OCI-LY7 (cell line): ENCODE results near the gene KRT38. TPM values are rescaled to one million over a fixed set of nuclear protein-coding genes. Genes with fewer than 3 reads are reported as not detected.

Experiments used
- BruUV-seq: library from RNA; stranded (reverse); fragments of 400-500 nt; replicated peaks from 2 replicates; lab custom pipeline; 2021; lab: Mats Ljungman, UMichigan
- CTCF ChIA-PET: fragments of 300-600 bp; sonication (Branson Sonifier 250); formaldehyde crosslinking; loops from one replicate; lab custom pipeline; 2022; ENCODE audit warnings: antibody characterized with exemption; ENCODE audit not compliant: unreplicated experiment; lab: Charles Lee
- POLR2A ChIA-PET: fragments of 300-600 bp; sonication (Branson Sonifier 250); formaldehyde crosslinking; loops from one replicate; lab custom pipeline; 2022; ENCODE audit warnings: antibody characterized with exemption; lab: Charles Lee
- DNase-seq: peaks from one replicate; pipeline ENCODE4 v3.0.0-alpha.2; 2015; ENCODE audit warnings: low spot score
- H2AFZ ChIP-seq: fragments of 200-600 bp; sonication (generic), shearing (Covaris generic); 2 replicates; pipeline ENCODE4 v1.6.1; 2014; ENCODE audit warnings: mild to moderate bottlenecking, antibody characterized with exemption, low read length, moderate library complexity
- H3K27ac ChIP-seq: fragments of 200-600 bp; sonication (generic); 2 replicates; pipeline ENCODE4 v1.5.1; 2014; ENCODE audit warnings: mixed run types, low read depth, mild to moderate bottlenecking, moderate library complexity, low read length, inconsistent platforms; ENCODE audit not compliant: poor library complexity, severe bottlenecking
- H3K36me3 ChIP-seq: fragments of 200-600 bp; sonication (generic); 2 replicates; pipeline ENCODE4 v1.6.1; 2014; ENCODE audit warnings: mild to moderate bottlenecking, antibody characterized with exemption, low read length, moderate library complexity, mixed read lengths; ENCODE audit not compliant: insufficient read depth
- H3K4me1 ChIP-seq: fragments of 200-600 bp; sonication (generic); 2 replicates; pipeline ENCODE4 v1.5.1; 2014; ENCODE audit warnings: mild to moderate bottlenecking, low read length; ENCODE audit not compliant: insufficient read depth, poor library complexity, severe bottlenecking
- H3K4me2 ChIP-seq: fragments of 200-600 bp; sonication (generic); 2 replicates; pipeline ENCODE4 v1.6.1; 2014; ENCODE audit warnings: mild to moderate bottlenecking, low read length
- H3K4me3 ChIP-seq: fragments of 200-600 bp; sonication (generic); 2 replicates; pipeline ENCODE4 v1.5.1; 2014; ENCODE audit warnings: mild to moderate bottlenecking, low read depth, low read length; ENCODE audit not compliant: poor library complexity, severe bottlenecking
- H3K79me2 ChIP-seq: fragments of 200-600 bp; sonication (generic); 2 replicates; pipeline ENCODE4 v1.6.1; 2016; ENCODE audit warnings: low read depth, mild to moderate bottlenecking, low read length, moderate library complexity, mixed read lengths; ENCODE audit not compliant: insufficient read depth
- H3K9me2 ChIP-seq: fragments of 200-600 bp; sonication (generic); 2 replicates; pipeline ENCODE4 v1.6.1; 2016; ENCODE audit warnings: mild to moderate bottlenecking, low read length, mixed read lengths; ENCODE audit not compliant: insufficient read depth
- H3K9me3 ChIP-seq: fragments of 200-600 bp; sonication (generic); 2 replicates; pipeline ENCODE4 v1.6.1; 2014; ENCODE audit warnings: mild to moderate bottlenecking, mixed run types, low read length, mixed read lengths
- H4K20me1 ChIP-seq: fragments of 200-600 bp; sonication (generic); 2 replicates; pipeline ENCODE4 v1.6.1; 2014; ENCODE audit warnings: mild to moderate bottlenecking, antibody characterized with exemption, low read length, moderate library complexity, mixed read lengths; ENCODE audit not compliant: insufficient read depth
- CTCF ChIP-seq: fragments of 200-600 bp; sonication (generic); conservative IDR thresholded peaks from 2 replicates; pipeline ENCODE4 v1.5.1; 2014; ENCODE audit warnings: mild to moderate bottlenecking, antibody characterized with exemption, low read length, moderate library complexity, mixed read lengths
- EZH2phosphoT487 ChIP-seq: fragments of 200-600 bp; sonication (generic); IDR thresholded peaks from 2 replicates; pipeline ENCODE4 v1.6.1; 2018; ENCODE audit warnings: low read depth, borderline replicate concordance, mild to moderate bottlenecking, mixed run types, antibody characterized with exemption, low read length, moderate library complexity, mixed read lengths
- intact Hi-C: fragments of 100-400 bp; cut with micrococcal nuclease; formaldehyde crosslinking; loops from one replicate; pipeline ENCODE4 v1.10.0; 2022; ENCODE audit not compliant: unreplicated experiment
- total RNA-seq, 2 experiments: library from RNA; depleted of rRNA in 1 of 2; stranded (reverse); fragments of >200 nt in 1 of 2; shearing (Covaris generic) in 1 of 2; gene quantifications; 2 replicates each; pipeline ENCODE4 v1.2.3, GENCODE V29; 2014 to 2022

KRT38 gene
- total RNA-seq, 2 experiments from 2014 or later = not detected

DNA sequence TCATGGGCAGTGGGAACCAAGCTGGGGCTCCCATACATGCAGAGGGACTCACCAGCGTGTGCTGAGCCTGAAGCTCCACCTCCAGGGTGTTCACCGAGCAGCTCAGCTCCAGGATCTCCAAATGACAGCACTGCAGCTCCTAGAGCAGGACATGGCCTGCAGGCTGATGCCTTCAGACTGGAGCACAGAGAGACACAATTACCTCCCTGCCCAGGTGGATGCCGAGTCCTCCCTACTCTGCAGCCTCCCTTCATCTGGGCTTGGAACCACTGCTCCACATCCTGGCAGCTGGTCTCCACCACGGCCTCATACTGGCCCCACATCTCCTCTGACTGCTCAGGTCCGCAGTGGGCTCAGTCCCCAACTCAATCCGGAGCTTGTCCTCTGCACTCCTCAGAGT, 8.2 kb upstream of the KRT38 start:
- Histone ChIP-seq H3K36me3 (no peaks in the 10 kb centered on the region), H3K9me2 (no peaks in the 10 kb centered on the region), H3K4me3 (no peak overlapping the region), H4K20me1 (no peaks in the 10 kb centered on the region), H3K79me2 (no peaks in the 10 kb centered on the region), H3K4me2 (no peak overlapping the region), H3K4me1 (no peaks in the 10 kb centered on the region), H2AFZ (no peak overlapping the region), H3K9me3 (no peaks in the 10 kb centered on the region), H3K27ac (no peak overlapping the region)
- intact Hi-C loops = no loop called here
- ChIA-PET CTCF (no interaction called here), POLR2A (interaction anchor here (0.8 kb wide), 1 partner anchor 15 kb away, joined by 3 read pairs; no protein-coding TSS in a partner anchor)
- no peak for TF ChIP-seq CTCF
- no peak for TF ChIP-seq EZH2phosphoT487
- DNase-seq = no peak
- no TSS peak for BruUV-seq

GRCh38 chr17:41448506-41448905, 7.7 kb upstream of the KRT38 start:
- H3K4me2 ChIP-seq = no peak overlapping the region
- no peak for DNase-seq
- no peak overlapping the region for H3K4me3 ChIP-seq
- POLR2A ChIA-PET = interaction anchor here (0.8 kb wide), 1 partner anchor 14 kb away, joined by 3 read pairs; no protein-coding TSS in a partner anchor
- H3K4me1 ChIP-seq = no peaks in the 10 kb centered on the region
- H3K9me3 ChIP-seq = no peaks in the 10 kb centered on the region
- H2AFZ ChIP-seq = no peak overlapping the region
- no peaks in the 10 kb centered on the region for H3K36me3 ChIP-seq
- TF ChIP-seq CTCF (no peak), EZH2phosphoT487 (no peak)
- CTCF ChIA-PET = no interaction called here
- H4K20me1 ChIP-seq = no peaks in the 10 kb centered on the region
- no peak overlapping the region for H3K27ac ChIP-seq
- BruUV-seq = no TSS peak
- H3K9me2 ChIP-seq = no peaks in the 10 kb centered on the region
- intact Hi-C loops = no loop called here
- no peaks in the 10 kb centered on the region for H3K79me2 ChIP-seq

DNA sequence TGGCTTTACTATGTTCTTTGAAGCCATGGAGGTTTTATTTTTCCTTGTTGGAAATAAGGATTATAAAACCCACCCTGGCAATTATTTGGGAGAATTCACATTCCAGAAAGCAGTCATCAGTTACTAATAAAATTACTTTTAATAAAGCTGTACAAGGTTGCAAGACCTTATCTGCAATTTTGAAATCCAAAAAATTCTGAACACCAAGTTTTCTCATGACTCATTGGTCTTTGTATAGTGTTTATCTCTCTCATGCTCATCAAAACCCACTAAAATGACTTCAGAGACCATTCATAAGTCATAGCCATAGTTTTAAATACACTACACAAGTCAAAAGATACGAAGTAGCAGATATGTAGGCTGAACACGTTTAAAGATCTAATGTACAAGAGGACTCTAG, 6.0 kb upstream of the KRT38 start:
- H3K79me2 ChIP-seq = no peaks in the 10 kb centered on the region
- no peak overlapping the region for H2AFZ ChIP-seq
- no peak for DNase-seq
- ChIA-PET CTCF (no interaction called here), POLR2A (no interaction called here)
- no peaks in the 10 kb centered on the region for H3K4me1 ChIP-seq
- no peak overlapping the region for H3K4me3 ChIP-seq
- no peak overlapping the region for H3K27ac ChIP-seq
- intact Hi-C loops = no loop called here
- H3K9me2 ChIP-seq = no peaks in the 10 kb centered on the region
- no peaks in the 10 kb centered on the region for H3K36me3 ChIP-seq
- no peak for TF ChIP-seq EZH2phosphoT487
- no peak for TF ChIP-seq CTCF
- BruUV-seq = no TSS peak
- H3K9me3 ChIP-seq = no peaks in the 10 kb centered on the region
- H4K20me1 ChIP-seq = no peaks in the 10 kb centered on the region
- H3K4me2 ChIP-seq = no peak overlapping the region
